Heart right ventricle (tissue), 16 donors: ENCODE results near the gene RGMA. TPM values are rescaled to one million over a fixed set of nuclear protein-coding genes. Genes with fewer than 3 reads are reported as not detected.

ENCODE experiments used
- ATAC-seq, 8 donors: fragments of 200-7000 bp; cut with Tn5 transposase; one replicate each; pipeline ENCODE4 v1.9.1; 2020; ENCODE audit warnings: mild to moderate bottlenecking in 8 of 8, moderate library complexity in 8 of 8, moderate number of reproducible peaks in 1 of 8
- DNase-seq, 2 donors: peaks; one replicate each; pipeline ENCODE4 v3.0.0-alpha.2; 2020
- H3K27ac ChIP-seq, 10 donors: fragments of 200-600 bp; sonication (generic) in 2 of 10; one replicate each; pipeline versions ENCODE4 v1.5.0 to v1.8.0; 2020 to 2022; ENCODE audit warnings: mild to moderate bottlenecking in 3 of 10
- H3K27me3 ChIP-seq, 7 donors: fragments of 200-600 bp; one replicate each; pipeline ENCODE4 v1.8.0; 2021 to 2022; ENCODE audit warnings: mild to moderate bottlenecking in 2 of 7
- H3K36me3 ChIP-seq, 9 donors: fragments of 200-600 bp; sonication (generic) in 1 of 9; one replicate each; pipeline versions ENCODE4 v1.5.0 to v1.8.0; 2020 to 2022; ENCODE audit warnings: mild to moderate bottlenecking in 2 of 9
- H3K4me1 ChIP-seq, 9 donors: fragments of 200-600 bp; sonication (generic) in 1 of 9; one replicate each; pipeline versions ENCODE4 v1.5.0 to v1.8.0; 2020 to 2022; ENCODE audit warnings: mild to moderate bottlenecking in 4 of 9
- H3K4me3 ChIP-seq, 10 donors: fragments of 200-600 bp; sonication (generic) in 2 of 10; one replicate each; pipeline versions ENCODE4 v1.5.0 to v1.8.0; 2020 to 2022; ENCODE audit warnings: mild to moderate bottlenecking in 7 of 10, moderate library complexity in 2 of 10
- H3K9me3 ChIP-seq, 11 donors: fragments of 200-600 bp in 10 of 11; sonication (generic) in 2 of 11; one replicate each; pipeline versions ENCODE4 v1.5.0 to v1.8.0; 2013 to 2022; ENCODE audit warnings: mild to moderate bottlenecking in 2 of 11, control low read depth in 1 of 11, moderate library complexity in 1 of 11
- WGBS, 2 donors: extraction: QIAGEN DNeasy Blood & Tissue Kit; methylation state at CpG; one replicate each; pipeline ENCODE4 v1.1.7; 2013; ENCODE audit warnings: inconsistent platforms in 1 of 2; 5-methylcytosine and 5-hydroxymethylcytosine counted together
- intact Hi-C, 10 donors: fragments of 100-400 bp; cut with DNase I; formaldehyde crosslinking; loops; one replicate each; pipeline versions ENCODE4 v1.11.1 to v1.14.2; 2022
- polyA plus RNA-seq, 2 donors: library from polyadenylated mRNA; stranded (reverse); fragments of 200-250 nt; gene quantifications; one replicate each; pipeline ENCODE4 v1.2.3, GENCODE V29; 2013
- total RNA-seq, 10 donors: library from RNA; stranded (reverse); fragmentation: NEBNext Ultra II Directional in 3 of 10; extraction: Animal tissue kit (Norgen Biotek cat#: 25700) in 3 of 10; gene quantifications; one replicate each; pipeline versions ENCODE4 v1.2.1 to v1.2.4, GENCODE V29; 2021 to 2023
- TF ChIP-seq, protein P1 (sequence below), 9 donors: fragments of 200-600 bp; sonication (generic) in 2 of 9; IDR thresholded peaks; one replicate each; pipeline versions ENCODE4 v1.5.0 to v1.8.0; 2021 to 2022; ENCODE audit warnings: antibody characterized with exemption in 9 of 9, mild to moderate bottlenecking in 5 of 9, moderate library complexity in 1 of 9
- donor health status: Arrhythmogenic right ventricular cardiomyopathy.
- donor health status: ischemic (EF 13 %, LVEDD 7.1; RV severe dilation, severe dysfunction).
- donor health status: healthy with polysubstance abuse.
- donor health status: DM: no; HTN: yes; CAD: no.
- donor health status: DM: no; HTN: no; CAD: no.
- donor health status: ischemic (EF 25% LVEDD 6.9; RV normal size, moderate dysfunction).
- donor health status: ischemic (EF 25% LVEDD 5.7; RV mildly dilated, moderate dysfunction).
- donor health status: healthy.
- donor health status: DM: yes; HTN: yes; CAD: no.
- donor health status: Ischemic cardiomyopathy.
- donor health status: ischemic (EF 35%, LVEDD 5.7; RV mildly dilated, moderate dysfunction).
- donor health status: nonischemic (EF 11% LVEDD 7.7; RV severe dilation, severe dysfunction).
- donor health status: DM: yes; HTN: yes; CAD: no.
- donor health status: PGD.
- donor health status: ischemic (EF 29% LVEDD 5.4; RV normal size, mild dysfunction).
- donor health status: nonischemic (EF 23%, LVEDD 6.1; RV moderate dilation, normal function).

The RGMA gene
- total and polyA plus RNA-seq, 12 donors: 4.9 to 33.8 (median 10.7) TPM

DNA sequence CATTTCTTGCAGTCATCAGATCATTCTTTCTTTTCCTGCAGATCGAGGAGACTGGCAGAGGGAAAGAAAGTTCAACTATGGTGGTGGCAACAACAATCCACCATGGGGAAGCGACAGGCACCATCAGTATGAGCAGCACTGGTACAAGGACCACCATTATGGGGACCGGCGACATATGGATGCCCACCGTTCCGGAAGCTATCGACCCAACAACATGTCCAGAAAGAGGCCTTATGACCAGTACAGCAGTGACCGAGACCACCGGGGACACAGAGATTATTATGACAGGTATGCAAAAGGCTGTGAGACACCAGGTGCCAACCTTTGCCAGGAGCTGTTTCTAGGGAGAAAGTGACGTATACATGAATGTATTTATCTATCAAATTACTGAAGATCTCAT, 69.0 kb downstream of the RGMA start:
- Histone ChIP-seq H3K36me3 (peaks cover 0 to 100% (median 74%) of the 10 kb centered on the region in 9 donors), H3K27ac (no peak overlapping the region), H3K4me1 (peaks cover 0 to 45% (median under 1%) of the 10 kb centered on the region in 9 donors), H3K27me3 (no peaks in the 10 kb centered on the region), H3K9me3 (no peaks in the 10 kb centered on the region), H3K4me3 (no peak overlapping the region)
- ATAC-seq: no peak
- TF ChIP-seq, protein P1, sequence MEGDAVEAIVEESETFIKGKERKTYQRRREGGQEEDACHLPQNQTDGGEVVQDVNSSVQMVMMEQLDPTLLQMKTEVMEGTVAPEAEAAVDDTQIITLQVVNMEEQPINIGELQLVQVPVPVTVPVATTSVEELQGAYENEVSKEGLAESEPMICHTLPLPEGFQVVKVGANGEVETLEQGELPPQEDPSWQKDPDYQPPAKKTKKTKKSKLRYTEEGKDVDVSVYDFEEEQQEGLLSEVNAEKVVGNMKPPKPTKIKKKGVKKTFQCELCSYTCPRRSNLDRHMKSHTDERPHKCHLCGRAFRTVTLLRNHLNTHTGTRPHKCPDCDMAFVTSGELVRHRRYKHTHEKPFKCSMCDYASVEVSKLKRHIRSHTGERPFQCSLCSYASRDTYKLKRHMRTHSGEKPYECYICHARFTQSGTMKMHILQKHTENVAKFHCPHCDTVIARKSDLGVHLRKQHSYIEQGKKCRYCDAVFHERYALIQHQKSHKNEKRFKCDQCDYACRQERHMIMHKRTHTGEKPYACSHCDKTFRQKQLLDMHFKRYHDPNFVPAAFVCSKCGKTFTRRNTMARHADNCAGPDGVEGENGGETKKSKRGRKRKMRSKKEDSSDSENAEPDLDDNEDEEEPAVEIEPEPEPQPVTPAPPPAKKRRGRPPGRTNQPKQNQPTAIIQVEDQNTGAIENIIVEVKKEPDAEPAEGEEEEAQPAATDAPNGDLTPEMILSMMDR (IDR thresholded peaks at IDR 0.05): no peak
- whole genome bisulfite sequencing, 2 donors: 96% methylated on average over 10 of the region's 10 CpGs
- intact Hi-C loops: loop anchor here in 2 of 10 donors (10.0 kb wide), 2 partner anchors 215 to 225 kb away; no protein-coding TSS in a partner anchor
- no peak for DNase-seq

DNA sequence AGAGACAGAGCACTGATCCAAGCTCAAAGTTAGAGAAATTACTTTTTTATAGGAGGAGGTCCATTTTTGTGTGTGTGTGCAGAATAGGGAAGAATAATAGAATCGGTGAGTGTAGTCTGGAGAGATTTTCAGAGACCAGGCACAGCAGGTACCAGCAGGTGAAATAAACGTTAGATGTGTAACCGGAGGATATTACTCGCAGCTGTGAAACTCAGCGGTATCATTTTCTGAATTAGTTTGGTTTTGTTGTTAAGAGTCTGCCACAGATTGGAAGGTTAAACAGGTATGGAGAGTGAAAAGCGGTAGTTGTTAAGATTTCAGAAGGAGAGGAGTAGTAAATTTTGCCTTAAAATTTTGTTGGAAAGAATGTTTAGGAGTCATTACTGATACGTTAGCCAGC, 69.9 kb downstream of the RGMA start:
- WGBS, 2 donors: 95 to 96% methylated on average over 7 of the region's 7 CpGs
- ATAC-seq (no peak), DNase-seq (no peak)
- Histone ChIP-seq H3K27me3 (no peaks in the 10 kb centered on the region), H3K36me3 (peaks cover 0 to 100% (median 74%) of the 10 kb centered on the region in 9 donors), H3K4me1 (peaks cover 0 to 37% (median 0%) of the 10 kb centered on the region in 9 donors), H3K9me3 (no peaks in the 10 kb centered on the region), H3K4me3 (no peak overlapping the region), H3K27ac (no peak overlapping the region)
- intact Hi-C loops: loop anchor here in 1 of 10 donors (10.0 kb wide), 1 partner anchor 214 kb away; no protein-coding TSS in a partner anchor
- TF ChIP-seq, protein P1 (IDR thresholded peaks at IDR 0.05): no peak

DNA sequence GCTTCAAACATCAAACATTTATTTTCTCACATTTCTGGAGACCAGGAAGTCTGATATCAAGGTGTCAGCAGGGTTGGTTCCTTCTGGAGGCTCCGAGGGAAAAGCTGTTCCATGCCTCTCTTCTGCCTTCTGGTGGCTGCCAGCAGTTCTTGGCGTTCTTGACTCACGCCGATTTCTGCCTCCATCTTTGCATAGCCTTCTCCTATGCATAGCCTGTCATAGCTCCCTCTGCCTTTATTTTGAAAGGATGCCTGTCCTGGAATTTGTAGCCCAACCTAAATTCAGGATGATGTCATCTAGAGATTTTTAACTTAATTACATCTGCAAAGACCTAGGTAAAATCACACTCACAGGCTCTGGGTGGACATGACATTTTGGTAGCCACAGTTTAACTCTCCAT, 70.4 kb downstream of the RGMA start:
- TF ChIP-seq, protein P1 (IDR thresholded peaks at IDR 0.05): peak in 4 of 9 donors; percentile 13 to 36 (median 19)
- WGBS, 2 donors: 80 to 88% methylated on average over 4 of the region's 4 CpGs
- ATAC-seq: no peak
- no peak for DNase-seq
- Histone ChIP-seq H3K9me3 (no peaks in the 10 kb centered on the region), H3K27ac (peak overlapping the region in 2 of 10 donors; percentile 2 to 11), H3K27me3 (no peaks in the 10 kb centered on the region), H3K4me3 (no peak overlapping the region), H3K36me3 (peaks cover under 1 to 100% (median 74%) of the 10 kb centered on the region in 9 donors), H3K4me1 (peaks cover 0 to 33% (median 0%) of the 10 kb centered on the region in 9 donors)
- intact Hi-C loops: loop anchor here in 1 of 10 donors (10.0 kb wide), 1 partner anchor 214 kb away; no protein-coding TSS in a partner anchor

DNA sequence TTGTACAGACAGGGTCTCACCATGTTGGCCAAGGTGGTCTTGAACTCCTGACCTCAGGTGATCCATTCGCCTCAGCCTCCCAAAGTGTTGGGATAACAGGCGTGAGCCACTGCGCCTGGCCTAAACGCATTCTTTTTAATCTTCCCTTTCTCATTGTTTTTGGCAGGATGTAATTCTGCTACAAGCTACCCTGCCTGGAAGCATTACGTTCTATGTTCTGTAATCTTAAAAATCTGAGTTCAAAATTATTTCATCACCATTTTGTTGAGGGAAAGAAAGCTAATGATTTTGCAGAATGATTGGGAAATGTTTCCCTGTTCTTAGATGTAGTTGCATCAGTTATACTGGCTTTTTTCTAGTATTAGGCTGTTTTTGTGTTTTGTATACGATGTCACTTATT, 71.5 kb downstream of the RGMA start:
- TF ChIP-seq, protein P1 (IDR thresholded peaks at IDR 0.05): no peak
- Histone ChIP-seq H3K27me3 (no peaks in the 10 kb centered on the region), H3K4me1 (peaks cover 0 to 25% (median 0%) of the 10 kb centered on the region in 9 donors), H3K36me3 (peaks cover 8 to 100% (median 82%) of the 10 kb centered on the region in 9 donors), H3K4me3 (no peak overlapping the region), H3K9me3 (no peaks in the 10 kb centered on the region), H3K27ac (peak overlapping the region in 1 of 10 donors; percentile 12)
- no peak for DNase-seq
- ATAC-seq: no peak
- intact Hi-C loops: loop anchor here in 1 of 10 donors (10.0 kb wide), 1 partner anchor 213 kb away; no protein-coding TSS in a partner anchor
- 90 to 92% methylated on average over 6 of the region's 6 CpGs for WGBS, 2 donors
